Naive thymus-derived CD4-positive, alpha-beta T cell (primary cell): ENCODE results near the gene FOXP4. TPM values are rescaled to one million over a fixed set of nuclear protein-coding genes. Genes with fewer than 3 reads are reported as not detected.

Source experiments
- ATAC-seq: fragments of 150-1000 bp; cut with Tn5 transposase; 2 replicates; pipeline ENCODE4 v1.10.0; 2021; ENCODE audit warnings: mild to moderate bottlenecking, moderate library complexity
- CTCF ChIA-PET: fragments of 350-600 bp; sonication (Branson Sonifier 250); formaldehyde crosslinking; loops from one replicate; lab custom pipeline; 2021; ENCODE audit warnings: antibody characterized with exemption; lab: Charles Lee
- POLR2A ChIA-PET: fragments of 350-600 bp; sonication (Branson Sonifier 250); formaldehyde crosslinking; loops from one replicate; lab custom pipeline; 2021; ENCODE audit warnings: antibody characterized with exemption, inconsistent platforms; lab: Charles Lee
- DNase-seq, 9 donors: peaks; one replicate each; pipeline versions ENCODE4 v3.0.0 to v3.0.0-alpha.2; 2020 to 2022; ENCODE audit warnings: mixed read lengths in 1 of 9
- H3K27ac ChIP-seq: one replicate; pipeline ENCODE4 v1.7.0; 2013; ENCODE audit warnings: mild to moderate bottlenecking, low read depth, low read length, moderate library complexity
- H3K27me3 ChIP-seq, 2 donors: one replicate each; pipeline ENCODE4 v1.7.0; 2013; ENCODE audit warnings: low read length in 2 of 2, mild to moderate bottlenecking in 2 of 2, moderate library complexity in 2 of 2; ENCODE audit not compliant: control insufficient read depth in 2 of 2, insufficient read depth in 2 of 2
- H3K36me3 ChIP-seq, 3 experiments: 1 replicate in 2 of 3; 2 replicates in 1 of 3; pipeline ENCODE4 v1.7.0; 2013; ENCODE audit warnings: low read length in 3 of 3, mild to moderate bottlenecking in 3 of 3, moderate library complexity in 1 of 3; ENCODE audit not compliant: insufficient read depth in 3 of 3, control insufficient read depth in 2 of 3
- H3K4me1 ChIP-seq, 2 donors: one replicate each; pipeline ENCODE4 v1.7.0; 2013; ENCODE audit warnings: low read length in 2 of 2, mild to moderate bottlenecking in 2 of 2, moderate library complexity in 1 of 2; ENCODE audit not compliant: control insufficient read depth in 2 of 2, insufficient read depth in 2 of 2
- H3K4me3 ChIP-seq: 2 replicates; pipeline ENCODE4 v1.7.0; 2013; ENCODE audit warnings: mild to moderate bottlenecking, low read length
- H3K9me3 ChIP-seq, 3 experiments: 1 replicate in 2 of 3; 2 replicates in 1 of 3; pipeline ENCODE4 v1.7.0; 2013; ENCODE audit warnings: low read length in 3 of 3; ENCODE audit not compliant: control insufficient read depth in 2 of 3
- H3K27ac Mint-ChIP-seq, 9 donors: one replicate each; pipeline ENCODE4 v1.8.0; 2020 to 2022; ENCODE audit warnings: mixed read lengths in 9 of 9, mild to moderate bottlenecking in 8 of 9, moderate library complexity in 5 of 9, inconsistent platforms in 2 of 9
- H3K27me3 Mint-ChIP-seq, 5 donors: one replicate each; pipeline ENCODE4 v1.8.0; 2021 to 2022; ENCODE audit warnings: mixed read lengths in 5 of 5, mild to moderate bottlenecking in 1 of 5
- H3K36me3 Mint-ChIP-seq, 5 donors: one replicate each; pipeline ENCODE4 v1.8.0; 2020 to 2022; ENCODE audit warnings: mixed read lengths in 5 of 5, mild to moderate bottlenecking in 3 of 5, inconsistent platforms in 1 of 5
- H3K4me1 Mint-ChIP-seq, 7 donors: one replicate each; pipeline ENCODE4 v1.8.0; 2020 to 2022; ENCODE audit warnings: mixed read lengths in 7 of 7, mild to moderate bottlenecking in 3 of 7, inconsistent platforms in 1 of 7
- H3K4me3 Mint-ChIP-seq, 10 donors: one replicate each; pipeline ENCODE4 v1.8.0; 2020 to 2022; ENCODE audit warnings: mild to moderate bottlenecking in 10 of 10, mixed read lengths in 10 of 10, moderate library complexity in 6 of 10, inconsistent platforms in 2 of 10
- H3K9me3 Mint-ChIP-seq, 11 donors: one replicate each; pipeline ENCODE4 v1.8.0; 2020 to 2022; ENCODE audit warnings: mixed read lengths in 11 of 11, mild to moderate bottlenecking in 4 of 11, inconsistent platforms in 1 of 11, moderate library complexity in 1 of 11
- intact Hi-C, 2 donors: fragments of 100-400 bp; cut with micrococcal nuclease; formaldehyde crosslinking; loops; one replicate each; pipeline ENCODE4 v1.15.1; 2023
- polyA plus RNA-seq, 2 donors: library from polyadenylated mRNA; unstranded; fragments of 300-500 nt; fragmentation: Illumina TruSeq; gene quantifications; one replicate each; pipeline ENCODE4 v1.2.3, GENCODE V29; 2021
- total RNA-seq, 6 experiments: library from RNA in 5 of 6; stranded (reverse) in 5 of 6; gene quantifications; 1 replicate in 5 of 6; 2 replicates in 1 of 6; pipeline ENCODE4 v1.2.3 and lab custom pipeline; 2021 to 2026

The FOXP4 gene
- total and polyA plus RNA-seq, 7 experiments from 2014 or later, result 0.07 to 7.6 (median 4.4) TPM

- DNase-seq, result no peak
- no peak overlapping the region for H3K27ac Mint-ChIP-seq
- ChIA-PET CTCF (no interaction called here), POLR2A (no interaction called here)
- peaks cover 0 to 7% of the 10 kb centered on the region in 2 donors for H3K27me3 ChIP-seq
- H3K4me3 Mint-ChIP-seq, result peak overlapping the region in 1 of 10 donors; percentile 71
- peaks cover 0 to 1% (median 0%) of the 10 kb centered on the region in 11 donors for H3K9me3 Mint-ChIP-seq
- peaks cover 0 to 3% (median 0%) of the 10 kb centered on the region in 5 donors for H3K36me3 Mint-ChIP-seq
- H3K4me1 ChIP-seq, result peaks cover 3 to 10% of the 10 kb centered on the region in 2 donors
- peaks cover 40 to 63% (median 55%) of the 10 kb centered on the region in 5 donors for H3K27me3 Mint-ChIP-seq
- no peak overlapping the region for H3K27ac ChIP-seq
- H3K36me3 ChIP-seq, result no peaks in the 10 kb centered on the region
- no peak for ATAC-seq
- no peaks in the 10 kb centered on the region for H3K9me3 ChIP-seq
- H3K4me3 ChIP-seq, result no peak overlapping the region
- peaks cover 0 to 15% (median 10%) of the 10 kb centered on the region in 7 donors for H3K4me1 Mint-ChIP-seq
- intact Hi-C loops, result no loop called here
These were observed 94.2 kb downstream of the FOXP4 start for GRCh38 chr6:41640426-41640825.

GRCh38 chr6:41641352-41641925 lies 95.3 kb downstream of the FOXP4 start:
- H3K4me1 ChIP-seq, result peaks cover 3 to 10% of the 10 kb centered on the region in 2 donors
- H3K9me3 Mint-ChIP-seq, result peaks cover 0 to 3% (median 0%) of the 10 kb centered on the region in 11 donors
- ChIA-PET CTCF (no interaction called here), POLR2A (no interaction called here)
- ATAC-seq (no peak), DNase-seq (no peak)
- H3K27ac ChIP-seq, result no peak overlapping the region
- H3K9me3 ChIP-seq, result no peaks in the 10 kb centered on the region
- peaks cover 0 to 7% of the 10 kb centered on the region in 2 donors for H3K27me3 ChIP-seq
- intact Hi-C loops, result no loop called here
- no peak overlapping the region for H3K4me3 ChIP-seq
- peaks cover 0 to 2% (median 0%) of the 10 kb centered on the region in 5 donors for H3K36me3 Mint-ChIP-seq
- no peak overlapping the region for H3K4me3 Mint-ChIP-seq
- H3K27ac Mint-ChIP-seq, result no peak overlapping the region
- H3K4me1 Mint-ChIP-seq, result peaks cover 0 to 13% (median 8%) of the 10 kb centered on the region in 7 donors
- peaks cover 30 to 58% (median 45%) of the 10 kb centered on the region in 5 donors for H3K27me3 Mint-ChIP-seq
- no peaks in the 10 kb centered on the region for H3K36me3 ChIP-seq

- peaks cover 0 to 7% of the 10 kb centered on the region in 2 donors for H3K27me3 ChIP-seq
- peaks cover 26 to 55% (median 41%) of the 10 kb centered on the region in 5 donors for H3K27me3 Mint-ChIP-seq
- intact Hi-C loops, result no loop called here
- ChIA-PET CTCF (no interaction called here), POLR2A (no interaction called here)
- peaks cover 0 to 3% (median 0%) of the 10 kb centered on the region in 11 donors for H3K9me3 Mint-ChIP-seq
- H3K36me3 ChIP-seq, result no peaks in the 10 kb centered on the region
- peaks cover 0 to 11% (median 6%) of the 10 kb centered on the region in 7 donors for H3K4me1 Mint-ChIP-seq
- H3K27ac ChIP-seq, result no peak overlapping the region
- no peaks in the 10 kb centered on the region for H3K36me3 Mint-ChIP-seq
- H3K27ac Mint-ChIP-seq, result no peak overlapping the region
- H3K4me3 Mint-ChIP-seq, result no peak overlapping the region
- no peak for ATAC-seq
- H3K9me3 ChIP-seq, result no peaks in the 10 kb centered on the region
- DNase-seq, result no peak
- no peak overlapping the region for H3K4me3 ChIP-seq
- H3K4me1 ChIP-seq, result peaks cover 3 to 10% of the 10 kb centered on the region in 2 donors
These were observed 96.1 kb downstream of the FOXP4 start for GRCh38 chr6:41642090-41642959.

GRCh38 chr6:41642960-41643898 lies 97.0 kb downstream of the FOXP4 start:
- Histone ChIP-seq H3K27me3 (peaks cover 0 to under 1% of the 10 kb centered on the region in 2 donors), H3K9me3 (no peaks in the 10 kb centered on the region), H3K4me1 (peaks cover 0 to 5% of the 10 kb centered on the region in 2 donors), H3K27ac (no peak overlapping the region), H3K36me3 (no peaks in the 10 kb centered on the region), H3K4me3 (no peak overlapping the region)
- ATAC-seq (no peak), DNase-seq (no peak)
- H3K27me3 Mint-ChIP-seq, result peaks cover 20 to 49% (median 34%) of the 10 kb centered on the region in 5 donors
- H3K4me3 Mint-ChIP-seq, result no peak overlapping the region
- H3K9me3 Mint-ChIP-seq, result peaks cover 0 to 3% (median 0%) of the 10 kb centered on the region in 11 donors
- no peak overlapping the region for H3K27ac Mint-ChIP-seq
- intact Hi-C loops, result no loop called here
- CTCF ChIA-PET, result no interaction called here
- POLR2A ChIA-PET, result no interaction called here
- H3K4me1 Mint-ChIP-seq, result peaks cover 0 to 5% (median 0%) of the 10 kb centered on the region in 7 donors
- H3K36me3 Mint-ChIP-seq, result no peaks in the 10 kb centered on the region

GRCh38 chr6:41643899-41644269 lies 97.7 kb downstream of the FOXP4 start:
- H3K27me3 ChIP-seq, result no peaks in the 10 kb centered on the region
- Mint-ChIP-seq H3K9me3 (peaks cover 0 to 3% (median 0%) of the 10 kb centered on the region in 11 donors), H3K27me3 (peaks cover 20 to 48% (median 31%) of the 10 kb centered on the region in 5 donors), H3K4me1 (peaks cover 0 to 5% (median 0%) of the 10 kb centered on the region in 7 donors), H3K27ac (no peak overlapping the region), H3K4me3 (no peak overlapping the region), H3K36me3 (no peaks in the 10 kb centered on the region)
- no peaks in the 10 kb centered on the region for H3K4me1 ChIP-seq
- ATAC-seq, result no peak
- H3K27ac ChIP-seq, result no peak overlapping the region
- CTCF ChIA-PET, result no interaction called here
- no peak for DNase-seq
- intact Hi-C loops, result no loop called here
- no peaks in the 10 kb centered on the region for H3K36me3 ChIP-seq
- H3K4me3 ChIP-seq, result no peak overlapping the region
- H3K9me3 ChIP-seq, result no peaks in the 10 kb centered on the region
- POLR2A ChIA-PET, result no interaction called here

- Mint-ChIP-seq H3K36me3 (no peaks in the 10 kb centered on the region), H3K4me3 (no peak overlapping the region), H3K9me3 (peaks cover 0 to 3% (median 0%) of the 10 kb centered on the region in 11 donors), H3K27me3 (peaks cover 15 to 43% (median 26%) of the 10 kb centered on the region in 5 donors), H3K27ac (no peak overlapping the region), H3K4me1 (peaks cover 0 to 5% (median 0%) of the 10 kb centered on the region in 7 donors)
- Histone ChIP-seq H3K4me3 (no peak overlapping the region), H3K4me1 (no peaks in the 10 kb centered on the region), H3K27ac (no peak overlapping the region), H3K9me3 (no peaks in the 10 kb centered on the region), H3K27me3 (no peaks in the 10 kb centered on the region), H3K36me3 (no peaks in the 10 kb centered on the region)
- no peak for DNase-seq
- no peak for ATAC-seq
- intact Hi-C loops, result no loop called here
- CTCF ChIA-PET, result no interaction called here
- POLR2A ChIA-PET, result no interaction called here
These were observed 98.2 kb downstream of the FOXP4 start for GRCh38 chr6:41644297-41644879.
